GM19035 (cell line): ENCODE results near the gene GRK3.
"Not testable (repeated sequence)": the region's sequence is repeated elsewhere in the genome, so short reads cannot be mapped to it uniquely, and the experiment has no call there.

ENCODE experiments used
- ATAC-seq: cut with Tn5 transposase; IDR thresholded peaks from one replicate; pipeline ENCODE4 v1.9.1; 2021; ENCODE audit not compliant: unreplicated experiment

The GRK3 gene

DNA sequence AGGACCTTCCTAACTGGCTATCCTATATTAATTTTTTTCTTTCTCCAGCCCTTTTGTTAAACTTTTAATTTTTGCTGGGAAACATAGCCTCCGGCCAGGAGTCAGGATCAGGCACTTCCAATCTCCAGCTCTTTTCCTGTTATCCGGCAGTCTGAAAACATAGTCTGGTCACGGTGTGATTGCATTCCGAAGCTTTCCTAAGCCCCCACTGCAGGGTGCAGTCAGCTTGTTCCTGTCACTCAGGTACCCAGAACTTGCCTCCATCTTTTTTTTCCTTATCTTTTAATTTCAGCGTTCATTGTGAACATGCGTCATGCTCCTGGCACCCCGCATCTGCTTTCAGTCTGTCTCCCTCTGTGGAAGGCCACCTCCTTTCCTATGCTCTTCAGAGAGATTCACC, 59.4 kb downstream of the GRK3 start:
- no peak for ATAC-seq

GRCh38 chr22:25624476-25624875, 60.0 kb downstream of the GRK3 start:
- ATAC-seq = no peak

GRCh38 chr22:25625747-25626623, 61.5 kb downstream of the GRK3 start:
- ATAC-seq = not testable (repeated sequence)

- ATAC-seq = no peak
Observed at GRCh38 chr22:25626624-25626990, 62.1 kb downstream of the GRK3 start.

- no peak for ATAC-seq
Observed at GRCh38 chr22:25627271-25627852, 62.9 kb downstream of the GRK3 start.

GRCh38 chr22:25628494-25628893, 64.0 kb downstream of the GRK3 start:
- no peak for ATAC-seq

DNA sequence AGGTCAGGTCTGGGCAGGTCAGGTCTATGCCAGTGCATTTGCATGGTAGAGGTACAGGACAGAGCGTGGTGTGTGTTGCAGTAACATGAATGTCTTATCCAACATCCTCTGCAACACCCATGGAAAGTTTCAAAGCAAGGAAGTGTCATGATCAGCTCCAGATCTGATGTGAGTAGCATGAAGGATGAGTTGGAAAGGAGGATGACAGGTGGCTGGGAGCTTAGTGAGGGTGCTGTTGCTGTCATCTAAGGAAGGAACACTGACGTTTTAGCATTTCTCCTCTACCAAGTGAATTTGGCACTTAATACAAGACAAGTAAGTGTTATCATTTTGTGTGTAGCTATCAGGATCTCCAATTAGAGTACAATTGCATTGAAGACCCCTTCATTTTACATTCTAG, 65.1 kb downstream of the GRK3 start:
- ATAC-seq = no peak

DNA sequence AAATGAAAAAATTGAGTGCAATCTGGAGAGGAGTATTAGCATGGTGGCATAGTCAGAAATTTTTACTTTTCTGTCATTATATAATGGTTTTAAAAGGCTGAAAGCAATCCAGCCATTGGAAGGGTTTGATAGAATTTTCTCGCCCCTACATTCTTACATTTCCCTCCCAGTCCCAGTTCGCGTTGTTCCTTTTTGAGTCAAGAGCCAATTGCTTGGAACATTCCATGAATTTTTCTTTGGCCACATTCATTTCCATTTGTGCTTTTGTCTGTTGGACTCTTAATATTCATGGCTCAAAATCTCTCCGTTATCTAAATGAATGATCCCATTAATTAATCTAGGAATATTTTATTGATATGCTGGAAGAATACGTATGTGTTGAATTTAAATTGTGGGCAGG, 66.0 kb downstream of the GRK3 start:
- ATAC-seq = no peak

DNA sequence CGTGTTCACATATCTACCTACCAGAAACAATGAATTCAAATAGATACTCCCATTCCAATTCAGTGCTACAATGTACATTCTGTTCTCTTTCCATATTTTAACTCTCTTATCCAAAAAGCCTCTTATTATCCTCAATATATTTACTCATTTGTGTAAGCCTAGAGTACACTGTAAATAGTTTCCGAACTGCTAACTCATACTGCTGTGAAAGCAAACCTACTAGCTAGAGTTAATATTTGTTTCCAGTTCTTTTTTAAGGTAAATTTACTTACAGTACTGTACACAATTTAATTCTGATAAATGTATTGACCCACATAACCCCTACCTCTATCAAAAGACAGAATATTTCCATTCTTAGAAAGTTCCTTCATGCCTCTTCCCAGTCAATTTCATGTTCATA, 71.8 kb downstream of the GRK3 start:
- no peak for ATAC-seq

DNA sequence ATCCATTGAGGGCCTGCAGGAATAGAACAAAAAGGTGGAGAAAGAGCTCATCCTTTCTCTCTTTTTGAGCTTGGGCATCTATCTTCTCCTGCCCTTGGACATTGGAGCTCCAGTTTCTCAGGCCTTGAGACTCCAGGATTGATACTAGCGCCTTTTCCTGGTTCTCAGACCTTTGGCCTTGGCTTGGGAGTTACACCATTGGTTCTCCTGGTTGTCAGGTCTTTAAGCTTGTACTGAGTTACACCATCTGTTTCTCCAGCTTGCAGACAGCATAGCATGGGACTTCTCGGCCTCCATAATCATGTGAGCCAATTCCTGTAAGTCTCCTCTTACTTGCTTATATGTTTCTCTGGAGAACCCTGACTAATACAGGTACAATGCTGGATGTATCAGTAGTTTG, 72.6 kb downstream of the GRK3 start:
- no peak for ATAC-seq

GRCh38 chr22:25637672-25638071, 73.2 kb downstream of the GRK3 start:
- ATAC-seq = no peak

DNA sequence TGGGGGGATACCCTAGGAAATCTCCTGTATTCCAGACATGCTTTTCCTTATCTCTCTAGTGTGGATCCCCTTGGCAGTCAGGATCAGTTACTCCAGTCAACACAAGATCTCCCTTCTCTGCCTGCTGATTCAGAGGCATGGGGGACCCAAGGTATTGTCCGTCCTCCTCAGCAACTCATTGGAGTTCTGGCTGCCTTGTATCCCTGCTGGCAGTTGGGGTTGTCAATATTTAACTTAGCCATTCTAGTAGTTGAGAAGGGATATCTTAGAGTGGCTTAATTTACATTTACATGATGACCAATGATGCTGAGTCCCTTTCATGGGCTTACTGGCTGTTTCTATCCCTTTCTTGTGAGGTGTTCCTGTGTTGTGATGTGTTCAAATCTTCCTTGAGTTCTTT, 74.2 kb downstream of the GRK3 start:
- no peak for ATAC-seq

DNA sequence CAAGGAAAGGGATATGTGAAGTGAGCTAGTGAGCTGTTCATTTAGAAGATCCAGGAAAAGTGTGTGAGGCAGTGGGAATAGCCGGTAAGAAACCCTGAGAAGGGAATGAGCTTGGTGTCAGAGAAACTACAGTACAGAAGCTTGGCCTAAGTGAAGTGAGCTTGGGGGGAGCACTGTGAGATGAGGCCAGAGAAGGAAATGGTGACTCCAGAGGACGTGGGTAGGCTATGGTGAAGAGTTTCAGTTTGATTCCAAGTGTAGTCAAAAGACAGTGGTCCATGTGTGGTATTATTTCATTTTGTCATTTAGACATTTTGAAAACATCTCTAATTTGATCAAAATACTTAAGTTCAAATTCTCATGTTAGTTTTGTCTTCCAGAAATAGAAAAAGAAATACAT, 77.2 kb downstream of the GRK3 start:
- ATAC-seq = no peak

DNA sequence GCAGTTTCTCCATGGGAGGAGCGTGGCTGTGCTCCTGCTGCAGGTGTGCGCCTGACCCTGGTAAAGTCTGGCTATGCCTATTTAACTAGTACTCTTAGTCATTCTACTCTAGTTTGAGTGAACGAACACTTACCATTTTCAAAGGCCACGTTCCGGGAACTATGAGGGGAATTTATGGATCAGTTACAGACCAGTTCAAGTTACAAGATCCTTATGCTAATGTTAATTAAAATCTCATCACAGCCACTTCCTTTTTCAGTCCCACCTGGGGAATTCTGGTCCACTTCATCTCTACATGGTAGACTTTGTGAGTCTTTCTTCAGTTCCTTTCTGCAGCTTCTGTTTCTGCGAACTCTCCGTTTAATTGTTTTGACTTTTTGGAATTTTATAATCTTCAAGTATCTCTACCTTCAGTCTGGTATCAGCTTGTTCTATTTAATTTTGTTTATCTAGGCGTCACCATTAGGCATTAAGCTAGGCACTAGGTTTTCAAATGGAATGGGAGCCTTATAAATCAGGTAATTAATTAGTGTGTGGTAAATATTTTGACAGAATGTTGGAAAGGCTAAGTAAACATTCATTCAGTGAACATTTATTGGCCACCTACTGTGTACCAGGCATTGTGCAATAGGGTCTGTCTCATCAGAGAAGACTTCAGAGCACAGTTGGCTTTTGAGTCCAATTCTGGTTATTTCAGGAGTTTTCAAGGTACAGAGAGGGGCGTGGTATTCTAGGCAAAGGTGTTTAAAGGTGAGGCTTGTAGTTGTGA, 78.9 kb downstream of the GRK3 start:
- no peak for ATAC-seq

- ATAC-seq = no peak
Observed at GRCh38 chr22:25644122-25644521, 79.6 kb downstream of the GRK3 start.

DNA sequence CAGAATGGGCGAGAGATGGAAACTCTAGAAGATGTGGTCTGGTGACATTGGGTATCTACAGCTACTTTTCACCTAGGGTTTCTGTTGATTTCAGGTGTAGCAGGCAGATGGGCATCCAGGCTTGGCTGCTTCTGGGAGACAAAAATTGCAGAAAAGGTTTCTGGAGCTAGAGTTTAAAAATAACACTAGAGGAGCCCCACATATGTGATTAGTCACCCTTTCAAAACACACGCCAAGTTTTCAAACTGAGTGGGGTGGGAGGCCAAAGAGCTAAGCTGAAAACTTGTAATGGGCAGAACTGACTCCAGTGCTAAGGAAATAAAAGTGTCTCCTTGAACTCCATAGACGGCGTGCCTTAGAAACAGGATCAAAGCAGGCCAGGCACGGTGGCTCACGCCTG, 80.8 kb downstream of the GRK3 start:
- ATAC-seq = no peak

- ATAC-seq = no peak
Observed at GRCh38 chr22:25645964-25646363, 81.5 kb downstream of the GRK3 start.

- no peak for ATAC-seq
Observed at GRCh38 chr22:25650833-25651232, 86.4 kb downstream of the GRK3 start.

- no peak for ATAC-seq
Observed at GRCh38 chr22:25651332-25652085, 87.0 kb downstream of the GRK3 start.

- ATAC-seq = no peak
Observed at GRCh38 chr22:25654676-25655075, 90.2 kb downstream of the GRK3 start.

- ATAC-seq = no peak
Observed at GRCh38 chr22:25655371-25655935, 91.0 kb downstream of the GRK3 start.
